Urinary bladder (tissue), 4 donors: ENCODE data around the gene CASP5. TPM values are rescaled to one million over a fixed set of nuclear protein-coding genes. Genes with fewer than 3 reads are reported as not detected.

Source experiments
- DNase-seq: peaks from one replicate; pipeline ENCODE4 v3.0.0-alpha.2; 2015; ENCODE audit errors: extremely low spot score
- H3K27ac ChIP-seq: one replicate; pipeline ENCODE4 v1.5.1; 2013; ENCODE audit warnings: low read depth, mild to moderate bottlenecking, moderate library complexity
- H3K36me3 ChIP-seq: one replicate; pipeline ENCODE4 v1.6.1; 2013; ENCODE audit warnings: mild to moderate bottlenecking, moderate library complexity; ENCODE audit not compliant: insufficient read depth
- H3K4me1 ChIP-seq: one replicate; pipeline ENCODE4 v1.6.1; 2013; ENCODE audit warnings: mild to moderate bottlenecking, moderate library complexity; ENCODE audit not compliant: insufficient read depth
- H3K4me3 ChIP-seq: one replicate; pipeline ENCODE4 v1.5.1; 2013; ENCODE audit warnings: low read depth, low read length
- WGBS: extraction: QIAGEN DNeasy Blood & Tissue Kit; methylation state at CpG from one replicate; pipeline ENCODE4 v1.1.7; 2013; 5-methylcytosine and 5-hydroxymethylcytosine counted together
- polyA plus RNA-seq: library from polyadenylated mRNA; stranded (reverse); fragments of 200-250 nt; gene quantifications from one replicate; pipeline ENCODE4 v1.2.3, GENCODE V29; 2013
- total RNA-seq: library from RNA; depleted of rRNA; stranded (reverse); fragments of >200 nt; gene quantifications from one replicate; pipeline ENCODE4 v1.2.3, GENCODE V29; 2014
- donor health status: healthy with polysubstance abuse.
- donor health status: healthy.

CASP5 gene
- total and polyA plus RNA-seq, 2 donors: 0.32 to 0.74 TPM

DNA sequence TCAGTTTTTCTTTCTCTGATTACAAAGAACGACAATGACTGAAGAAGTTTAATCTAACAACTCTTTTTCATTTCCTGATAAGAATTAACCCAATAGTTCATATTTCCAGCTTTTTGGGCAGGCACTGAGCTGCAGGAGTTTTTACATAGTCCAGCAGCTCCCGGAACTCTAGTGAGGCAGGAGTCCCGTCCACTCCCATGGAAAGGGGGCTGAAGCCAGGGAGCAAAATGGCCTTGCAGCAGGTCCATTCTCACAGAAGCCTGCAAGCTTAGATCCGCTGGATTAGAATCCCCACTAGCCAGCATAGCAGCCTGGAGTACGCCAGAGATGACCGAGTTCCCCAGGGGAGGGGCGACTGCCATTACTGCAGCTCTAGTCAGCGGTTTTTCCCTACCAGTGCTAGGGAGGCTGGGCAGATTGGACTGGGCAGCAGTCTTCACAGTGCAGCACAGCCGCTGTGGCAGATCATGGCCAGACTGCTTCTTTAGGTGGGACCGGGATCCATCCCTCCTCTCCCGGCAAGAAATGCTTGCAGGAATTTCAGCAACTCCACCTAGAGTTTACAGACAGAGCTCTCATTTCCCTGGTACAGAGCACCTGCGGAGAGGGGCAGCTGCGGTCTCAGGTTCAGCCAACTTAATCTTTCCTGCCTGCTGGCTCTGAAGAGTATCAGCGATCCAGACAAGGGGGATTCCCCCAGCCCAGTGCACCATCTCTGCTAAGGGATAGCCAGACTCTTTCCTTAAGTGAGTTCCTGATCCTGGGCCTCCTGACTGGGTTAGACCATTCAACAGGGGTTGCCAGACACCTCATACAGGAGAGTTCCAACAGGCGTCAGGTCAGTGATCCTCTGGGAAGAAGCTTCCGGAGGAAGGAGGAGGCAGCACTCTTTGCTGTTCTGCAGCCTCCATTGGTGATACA lies 53.9 kb downstream of the CASP5 start:
- Histone ChIP-seq H3K4me1 (no peaks in the 10 kb centered on the region), H3K27ac (peak overlapping the region; percentile 80), H3K4me3 (peak overlapping the region; percentile 51), H3K36me3 (no peaks in the 10 kb centered on the region)
- no peak for DNase-seq
- 49% methylated on average over 16 of the region's 16 CpGs for WGBS

DNA sequence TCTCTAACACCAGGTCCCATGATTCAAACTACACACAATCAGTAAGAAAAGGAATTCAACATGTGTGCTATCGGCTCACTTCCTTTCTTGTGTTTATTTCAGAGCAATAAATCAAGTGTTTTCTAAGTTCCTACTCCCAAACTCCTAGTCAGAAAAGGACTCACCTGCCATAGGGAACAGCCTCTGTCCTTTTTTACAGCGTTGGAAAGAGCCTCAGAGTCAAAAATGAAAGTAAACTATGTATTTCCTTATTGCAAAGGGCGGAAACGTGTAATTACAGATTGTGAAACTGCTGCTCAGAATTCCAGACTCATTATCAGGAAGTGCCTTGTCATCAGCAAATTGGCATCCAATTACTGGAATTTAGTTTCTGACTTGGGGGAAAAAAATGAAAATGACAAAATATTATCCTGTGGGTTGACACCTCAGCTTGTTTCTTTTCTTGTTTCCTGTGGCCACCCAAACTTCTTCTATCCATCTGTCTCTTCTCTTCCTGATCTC lies 54.6 kb downstream of the CASP5 start, which contains the start of gene CASP4:
Gene CASP4 (minus strand): TSS at position 220 of the 501 bp plus-strand sequence. CDS start 49 bp downstream, at position 171.
- DNase-seq: peak; percentile 41
- H3K4me3 ChIP-seq: peak within 1 kb of the TSS; percentile 51
- H3K4me1 ChIP-seq: no peaks in the 10 kb centered on the region
- H3K27ac ChIP-seq: peak within 1 kb of the TSS; percentile 80
- H3K36me3 ChIP-seq: no peaks in the 10 kb centered on the region
- WGBS: 2% methylated on average over 4 of the region's 4 CpGs

DNA sequence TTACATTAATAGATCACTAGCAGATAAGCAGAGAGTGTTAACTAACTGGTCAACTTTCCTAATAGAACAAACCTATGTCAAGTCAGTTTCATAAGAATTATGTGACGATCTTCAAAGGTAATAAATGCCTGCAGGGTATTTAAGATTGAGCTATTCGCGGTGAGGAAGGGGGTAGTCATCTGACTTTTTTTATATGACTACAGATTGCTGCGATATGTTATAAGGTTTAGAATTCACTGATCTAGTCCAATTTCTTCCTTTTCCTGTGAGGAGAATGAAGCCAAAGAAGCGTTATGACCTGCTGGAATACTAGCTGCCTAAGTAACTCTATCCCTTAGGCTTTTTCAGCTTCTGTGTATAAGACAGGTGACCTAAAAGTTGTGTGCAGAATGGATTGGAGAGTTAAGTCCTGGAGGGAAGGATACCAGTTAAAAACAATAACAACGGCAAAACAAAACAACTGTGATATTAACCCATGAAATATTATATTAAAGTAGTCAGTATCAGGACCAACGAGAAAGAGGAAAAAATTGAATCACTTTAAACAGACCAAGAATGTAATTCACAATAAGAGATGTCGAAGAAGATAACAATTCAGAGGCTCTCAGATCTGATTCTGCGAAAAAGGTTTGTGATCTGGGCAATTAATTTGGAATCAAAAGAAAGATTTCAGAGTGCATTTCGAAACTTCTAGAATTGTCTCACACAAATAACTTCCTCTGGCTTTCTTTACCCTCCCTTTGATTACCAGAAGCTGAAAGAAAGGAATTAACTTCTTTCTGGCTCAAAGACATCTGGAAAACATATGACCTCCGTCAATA lies 55.2 kb downstream of the CASP5 start:
- Histone ChIP-seq H3K27ac (peak overlapping the region; percentile 80), H3K4me3 (peak overlapping the region; percentile 51), H3K36me3 (no peaks in the 10 kb centered on the region), H3K4me1 (no peaks in the 10 kb centered on the region)
- WGBS: 27% methylated on average over 11 of the region's 11 CpGs
- DNase-seq: no peak

DNA sequence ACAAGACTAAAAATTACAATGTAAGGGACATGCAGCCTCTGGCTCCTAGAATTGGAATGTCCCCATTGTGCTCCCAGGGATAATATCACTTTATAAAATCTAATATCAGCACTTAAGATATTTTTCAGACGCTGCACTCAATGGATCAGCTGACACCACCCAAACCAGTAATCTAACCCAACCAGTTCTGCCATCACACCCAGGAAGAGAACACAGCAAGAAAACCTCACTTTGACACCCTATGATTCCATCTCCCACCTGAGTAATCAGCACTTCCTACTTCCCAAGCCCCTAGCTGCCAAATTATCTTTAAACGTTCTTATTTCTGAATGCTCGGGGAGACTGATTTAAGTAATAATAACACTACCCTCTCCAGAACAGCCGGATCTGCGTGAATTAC lies 57.2 kb downstream of the CASP5 start:
- WGBS: 90% methylated on average over 5 of the region's 5 CpGs
- H3K36me3 ChIP-seq: no peaks in the 10 kb centered on the region
- no peaks in the 10 kb centered on the region for H3K4me1 ChIP-seq
- no peak overlapping the region for H3K4me3 ChIP-seq
- H3K27ac ChIP-seq: no peak overlapping the region
- DNase-seq: no peak

DNA sequence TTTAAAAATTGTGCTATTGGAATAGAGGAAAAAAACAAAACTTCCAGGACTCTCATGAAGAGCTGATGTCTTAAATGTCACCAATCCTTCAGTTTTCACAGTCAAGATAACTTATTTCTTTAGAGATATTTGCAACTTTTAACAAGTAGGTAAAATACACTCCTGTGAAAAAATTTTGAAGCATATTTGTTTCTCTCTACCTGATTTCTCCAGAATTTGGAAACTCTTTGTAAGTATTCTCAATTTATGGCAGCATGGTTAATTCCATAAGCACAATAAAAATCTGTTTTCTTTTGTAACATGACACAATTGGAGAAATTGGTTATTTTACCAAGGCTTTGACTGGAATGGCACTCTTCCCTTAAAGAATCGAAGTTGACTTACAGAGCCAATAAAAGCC lies 58.7 kb downstream of the CASP5 start:
- Histone ChIP-seq H3K4me1 (no peaks in the 10 kb centered on the region), H3K36me3 (no peaks in the 10 kb centered on the region), H3K27ac (no peak overlapping the region), H3K4me3 (no peak overlapping the region)
- WGBS: 99% methylated on average over 1 of the region's 1 CpG
- no peak for DNase-seq

DNA sequence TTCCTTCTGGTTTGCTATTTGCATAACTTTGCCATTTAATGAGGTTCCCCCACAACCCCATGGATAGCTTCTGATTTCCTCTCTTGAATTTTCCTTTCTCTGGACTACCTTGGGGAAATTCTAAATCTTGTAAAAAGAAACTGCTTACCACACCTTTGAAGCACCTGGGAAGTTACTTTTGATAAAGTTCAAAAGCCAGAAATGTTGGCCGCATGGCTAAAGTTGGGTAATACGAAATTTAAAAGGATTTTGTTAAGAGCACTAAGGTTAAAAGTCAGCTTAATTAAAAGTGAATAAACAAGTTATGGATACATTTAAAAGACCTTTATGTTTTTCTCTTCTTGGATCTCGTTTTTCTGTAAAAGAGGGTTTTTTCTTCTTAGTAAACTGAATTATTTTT lies 60.1 kb downstream of the CASP5 start:
- Histone ChIP-seq H3K27ac (no peak overlapping the region), H3K36me3 (no peaks in the 10 kb centered on the region), H3K4me1 (no peaks in the 10 kb centered on the region), H3K4me3 (no peak overlapping the region)
- 89% methylated on average over 3 of the region's 3 CpGs for WGBS
- no peak for DNase-seq

DNA sequence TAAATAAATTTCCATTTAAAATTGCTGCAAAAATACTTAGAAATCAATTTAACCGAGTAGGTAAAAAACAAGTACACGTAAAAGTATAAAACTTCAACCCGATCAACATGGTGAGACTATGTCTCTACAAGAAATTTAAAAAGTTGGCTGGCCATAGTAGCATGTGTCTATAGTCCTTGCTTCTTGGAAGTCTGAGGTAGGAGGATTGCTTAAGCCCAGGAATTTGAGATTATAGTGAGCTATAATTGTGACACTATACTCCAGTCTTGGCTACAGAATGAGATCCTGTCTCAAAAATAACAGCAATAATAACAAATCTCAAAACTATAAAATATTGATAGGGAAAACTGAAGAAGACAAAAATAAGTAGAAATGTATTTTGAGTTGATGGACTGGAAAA lies 65.7 kb downstream of the CASP5 start:
- Histone ChIP-seq H3K4me3 (no peak overlapping the region), H3K4me1 (no peaks in the 10 kb centered on the region), H3K27ac (no peak overlapping the region), H3K36me3 (peaks cover 2% of the 10 kb centered on the region)
- no peak for DNase-seq
- WGBS: 98% methylated on average over 3 of the region's 3 CpGs

DNA sequence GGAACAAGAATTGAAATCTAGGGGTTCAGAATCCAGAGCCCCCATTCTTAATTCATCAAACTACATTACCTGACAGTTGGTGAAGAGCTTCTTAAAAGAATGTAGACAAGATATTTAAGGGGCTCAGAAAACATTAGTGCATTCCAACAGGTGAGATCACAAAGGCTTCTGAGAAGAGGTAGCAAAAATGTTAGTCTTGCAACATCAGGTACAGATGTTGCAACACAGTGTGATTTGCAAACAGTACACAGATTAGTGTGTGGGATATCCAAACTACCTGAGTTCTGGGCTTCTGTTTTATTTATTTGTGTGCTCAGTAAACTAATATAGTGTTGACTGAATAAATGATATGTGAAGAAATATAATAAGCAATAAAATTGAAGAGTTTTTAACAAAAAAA lies 66.4 kb downstream of the CASP5 start:
- no peaks in the 10 kb centered on the region for H3K4me1 ChIP-seq
- no peak overlapping the region for H3K27ac ChIP-seq
- H3K4me3 ChIP-seq: no peak overlapping the region
- no peak for DNase-seq
- H3K36me3 ChIP-seq: peaks cover 2% of the 10 kb centered on the region

DNA sequence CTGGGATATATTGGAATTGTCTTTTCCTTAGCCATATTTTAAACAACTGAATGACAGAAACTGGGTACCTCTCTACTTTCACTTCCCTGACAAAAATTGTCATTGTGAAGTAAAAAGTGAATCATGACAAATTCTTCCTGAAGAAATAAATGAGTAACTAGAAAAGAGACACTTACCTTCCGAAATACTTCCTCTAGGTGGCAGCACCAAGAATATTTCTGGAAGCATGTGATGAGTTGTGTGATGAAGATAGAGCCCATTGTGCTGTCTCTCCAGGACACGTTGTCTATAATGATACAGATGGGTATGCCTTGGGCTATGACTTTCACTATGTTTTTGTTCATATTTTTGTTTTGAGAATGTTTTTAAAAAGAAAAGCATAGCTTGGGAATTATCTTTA lies 76.1 kb downstream of the CASP5 start:
- Histone ChIP-seq H3K36me3 (peaks cover 9% of the 10 kb centered on the region), H3K4me1 (no peaks in the 10 kb centered on the region), H3K27ac (no peak overlapping the region), H3K4me3 (no peak overlapping the region)
- 27% methylated on average over 2 of the region's 2 CpGs for WGBS
- no peak for DNase-seq

Other genes starting within 250 kb of the CASP5 start
- gene CASP12, start 124.7 kb downstream of the CASP5 start, total RNA-seq: 1.1 TPM
- 0.95 TPM for gene CASP12, start 124.7 kb downstream of the CASP5 start, polyA plus RNA-seq
- 83.9 TPM for gene CASP4, start 54.6 kb downstream of the CASP5 start, total RNA-seq
- gene CASP4, start 54.6 kb downstream of the CASP5 start, polyA plus RNA-seq: 39.1 TPM
- 17.8 TPM for gene CASP1, start 12.0 kb upstream of the CASP5 start, total RNA-seq
- gene CASP1, start 12.0 kb upstream of the CASP5 start, polyA plus RNA-seq: 25.1 TPM
- 16.2 TPM for gene CARD16, start 22.2 kb upstream of the CASP5 start, total RNA-seq
- 19.7 TPM for gene CARD16, start 22.2 kb upstream of the CASP5 start, polyA plus RNA-seq
- not detected for gene CARD18, start 116.6 kb upstream of the CASP5 start, total RNA-seq
- not detected for gene CARD18, start 116.6 kb upstream of the CASP5 start, polyA plus RNA-seq